Activated T-helper 2 cell treated with anti-CD3 and anti-CD28 coated beads, Interferon-gamma antibody, Interleukin-2, Interleukin-4, amounts not matched to agents 10 μg/mL and 5 μg/mL and 100 μg/mL, durations not matched to agents 14 hours and 24 hours and 36 hours (primary cell): Measurements from ENCODE around the gene TMEM151B. TPM values are rescaled to one million over a fixed set of nuclear protein-coding genes. Genes with fewer than 3 reads are reported as not detected.
"Not testable (repeated sequence)": the region's sequence is repeated elsewhere in the genome, so short reads cannot be mapped to it uniquely, and the experiment has no call there.

Source experiments
- DNase-seq: peaks from one replicate; pipeline ENCODE4 v3.0.0; 2021; ENCODE audit warnings: low spot score
- H3K27ac Mint-ChIP-seq: one replicate; pipeline ENCODE4 v1.8.0; 2021; ENCODE audit warnings: mixed read lengths
- H3K27me3 Mint-ChIP-seq: one replicate; pipeline ENCODE4 v1.8.0; 2021; ENCODE audit warnings: low read depth, mixed read lengths
- H3K36me3 Mint-ChIP-seq: one replicate; pipeline ENCODE4 v1.8.0; 2021; ENCODE audit warnings: low read depth, mixed read lengths
- H3K4me1 Mint-ChIP-seq: one replicate; pipeline ENCODE4 v1.8.0; 2021; ENCODE audit warnings: low read depth, mixed read lengths
- H3K4me3 Mint-ChIP-seq: one replicate; pipeline ENCODE4 v1.8.0; 2021; ENCODE audit warnings: low read depth, mild to moderate bottlenecking, moderate library complexity, mixed read lengths
- H3K9me3 Mint-ChIP-seq: one replicate; pipeline ENCODE4 v1.8.0; 2021; ENCODE audit warnings: mixed read lengths
- intact Hi-C: fragments of 100-400 bp; cut with micrococcal nuclease; formaldehyde crosslinking; loops from one replicate; pipeline ENCODE4 v1.15.1; 2023
- total RNA-seq: library from RNA; stranded (reverse); gene quantifications from 2 replicates; pipeline ENCODE4 v1.2.3, GENCODE V29; 2022

Gene TMEM151B
- total RNA-seq, 1 donor from 2014 or later: not detected

GRCh38 chr6:44227148-44227793 is 43.0 kb upstream of the TMEM151B start:
- H3K4me1 Mint-ChIP-seq: peaks cover 23% of the 10 kb centered on the region
- no peak for DNase-seq
- intact Hi-C loops: no loop called here
- peaks cover 52% of the 10 kb centered on the region for H3K36me3 Mint-ChIP-seq
- H3K9me3 Mint-ChIP-seq: no peaks in the 10 kb centered on the region
- H3K27ac Mint-ChIP-seq: no peak overlapping the region
- H3K4me3 Mint-ChIP-seq: no peak overlapping the region
- no peaks in the 10 kb centered on the region for H3K27me3 Mint-ChIP-seq

- intact Hi-C loops: no loop called here
Observed at GRCh38 chr6:44228031-44228430, 42.2 kb upstream of the TMEM151B start.

GRCh38 chr6:44228433-44228832 is 41.8 kb upstream of the TMEM151B start:
- DNase-seq: no peak
- H3K27ac Mint-ChIP-seq: no peak overlapping the region
- intact Hi-C loops: no loop called here
- H3K4me1 Mint-ChIP-seq: peaks cover 19% of the 10 kb centered on the region
- no peak overlapping the region for H3K4me3 Mint-ChIP-seq
- no peaks in the 10 kb centered on the region for H3K27me3 Mint-ChIP-seq
- H3K9me3 Mint-ChIP-seq: no peaks in the 10 kb centered on the region
- peaks cover 63% of the 10 kb centered on the region for H3K36me3 Mint-ChIP-seq

More at GRCh38 chr6:44228031-44228430, 42.2 kb upstream of the TMEM151B start:
- H3K9me3 Mint-ChIP-seq: no peaks in the 10 kb centered on the region
- H3K36me3 Mint-ChIP-seq: peaks cover 59% of the 10 kb centered on the region
- no peak overlapping the region for H3K4me3 Mint-ChIP-seq
- no peak for DNase-seq
- no peaks in the 10 kb centered on the region for H3K27me3 Mint-ChIP-seq
- H3K27ac Mint-ChIP-seq: no peak overlapping the region
- peaks cover 18% of the 10 kb centered on the region for H3K4me1 Mint-ChIP-seq

GRCh38 chr6:44228836-44229235 is 41.4 kb upstream of the TMEM151B start:
- Mint-ChIP-seq H3K4me3 (no peak overlapping the region), H3K27me3 (no peaks in the 10 kb centered on the region), H3K36me3 (peaks cover 67% of the 10 kb centered on the region), H3K4me1 (peaks cover 23% of the 10 kb centered on the region), H3K27ac (no peak overlapping the region), H3K9me3 (no peaks in the 10 kb centered on the region)
- DNase-seq: no peak
- intact Hi-C loops: no loop called here

GRCh38 chr6:44229376-44230033 is 40.7 kb upstream of the TMEM151B start:
- no peak overlapping the region for H3K4me3 Mint-ChIP-seq
- peaks cover 72% of the 10 kb centered on the region for H3K36me3 Mint-ChIP-seq
- intact Hi-C loops: loop anchor here (10.0 kb wide), 1 partner anchor 135 kb away; no protein-coding TSS in a partner anchor
- DNase-seq: no peak
- H3K27me3 Mint-ChIP-seq: no peaks in the 10 kb centered on the region
- H3K4me1 Mint-ChIP-seq: peaks cover 20% of the 10 kb centered on the region
- H3K27ac Mint-ChIP-seq: no peak overlapping the region
- no peaks in the 10 kb centered on the region for H3K9me3 Mint-ChIP-seq

- intact Hi-C loops: loop anchor here (10.0 kb wide), 1 partner anchor 135 kb away; no protein-coding TSS in a partner anchor
- Mint-ChIP-seq H3K27ac (no peak overlapping the region), H3K36me3 (peaks cover 75% of the 10 kb centered on the region), H3K27me3 (no peaks in the 10 kb centered on the region), H3K4me3 (no peak overlapping the region), H3K9me3 (no peaks in the 10 kb centered on the region), H3K4me1 (peaks cover 17% of the 10 kb centered on the region)
- DNase-seq: no peak
Observed at GRCh38 chr6:44230034-44230675, 40.1 kb upstream of the TMEM151B start.

- DNase-seq, H3K4me3 Mint-ChIP-seq, H3K27ac Mint-ChIP-seq, H3K27me3 Mint-ChIP-seq, H3K9me3 Mint-ChIP-seq: not testable (repeated sequence)
- Mint-ChIP-seq H3K36me3 (peaks cover 82% of the 10 kb centered on the region), H3K4me1 (peaks cover 18% of the 10 kb centered on the region)
- intact Hi-C loops: loop anchor here (10.0 kb wide), 1 partner anchor 137 kb away; no protein-coding TSS in a partner anchor
Observed at GRCh38 chr6:44231426-44231825, 38.8 kb upstream of the TMEM151B start.

GRCh38 chr6:44232676-44233566 is 37.3 kb upstream of the TMEM151B start:
- intact Hi-C loops: loop anchor here (1.0 to 10.0 kb wide), 2 partner anchors 9 to 138 kb away; no protein-coding TSS in a partner anchor
- no peak for DNase-seq
- Mint-ChIP-seq H3K4me3 (no peak overlapping the region), H3K9me3 (no peaks in the 10 kb centered on the region), H3K4me1 (peaks cover 28% of the 10 kb centered on the region), H3K36me3 (peaks cover 81% of the 10 kb centered on the region), H3K27ac (peak overlapping the region; percentile 70), H3K27me3 (no peaks in the 10 kb centered on the region)

GRCh38 chr6:44233567-44234100 is 36.6 kb upstream of the TMEM151B start:
- Mint-ChIP-seq H3K9me3 (no peaks in the 10 kb centered on the region), H3K4me3 (no peak overlapping the region), H3K4me1 (peaks cover 35% of the 10 kb centered on the region), H3K36me3 (peaks cover 76% of the 10 kb centered on the region), H3K27me3 (no peaks in the 10 kb centered on the region), H3K27ac (peak overlapping the region; percentile 5)
- intact Hi-C loops: loop anchor here (1.0 to 10.0 kb wide), 2 partner anchors 9 to 139 kb away; no protein-coding TSS in a partner anchor
- DNase-seq: no peak

GRCh38 chr6:44234101-44235025 is 35.9 kb upstream of the TMEM151B start:
- intact Hi-C loops: loop anchor here (10.0 kb wide), 1 partner anchor 140 kb away; no protein-coding TSS in a partner anchor
- peaks cover 43% of the 10 kb centered on the region for H3K4me1 Mint-ChIP-seq
- H3K27me3 Mint-ChIP-seq: no peaks in the 10 kb centered on the region
- H3K36me3 Mint-ChIP-seq: peaks cover 69% of the 10 kb centered on the region
- H3K9me3 Mint-ChIP-seq: no peaks in the 10 kb centered on the region
- no peak overlapping the region for H3K4me3 Mint-ChIP-seq
- no peak for DNase-seq
- no peak overlapping the region for H3K27ac Mint-ChIP-seq

- Mint-ChIP-seq H3K4me3 (peak overlapping the region; percentile 37), H3K9me3 (no peaks in the 10 kb centered on the region), H3K27me3 (no peaks in the 10 kb centered on the region), H3K4me1 (peaks cover 44% of the 10 kb centered on the region), H3K27ac (peak overlapping the region; percentile 11), H3K36me3 (peaks cover 62% of the 10 kb centered on the region)
- intact Hi-C loops: loop anchor here (10.0 kb wide), 1 partner anchor 140 kb away; no protein-coding TSS in a partner anchor
- no peak for DNase-seq
Observed at GRCh38 chr6:44235269-44235668, 35.0 kb upstream of the TMEM151B start.
